Measurements from ENCODE around the gene TNIP1. TPM values are rescaled to one million over a fixed set of nuclear protein-coding genes. Genes with fewer than 3 reads are reported as not detected.

TNIP1 gene
- total and polyA plus RNA-seq, 8 donors, result 45.1 to 136 (median 104) TPM

DNA sequence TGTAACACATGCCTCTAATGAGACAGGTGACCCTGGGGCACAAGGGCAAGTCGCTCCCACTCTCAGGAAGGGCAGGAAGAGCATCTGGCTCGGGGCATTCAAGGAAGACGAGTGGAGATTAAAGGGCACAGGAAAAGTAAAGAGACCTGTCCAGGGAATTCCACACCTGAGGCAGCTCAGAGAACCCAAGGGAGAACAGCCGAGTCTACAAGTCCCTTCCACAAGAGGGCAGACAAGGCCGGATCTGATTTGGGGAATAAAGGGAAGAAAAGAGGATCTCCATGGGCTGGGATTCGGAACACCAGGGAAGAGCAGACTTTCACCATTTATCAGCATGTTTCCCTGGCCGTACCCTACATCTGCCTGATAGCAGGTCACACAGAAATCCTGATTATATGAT, 32.3 kb downstream of the TNIP1 start:
- H3K27ac ChIP-seq, result no peak overlapping the region
- H3K9me3 ChIP-seq, result no peaks in the 10 kb centered on the region
- no peak for TF ChIP-seq EP300 (IDR thresholded peaks at IDR 0.05)
- TF ChIP-seq, protein P1, sequence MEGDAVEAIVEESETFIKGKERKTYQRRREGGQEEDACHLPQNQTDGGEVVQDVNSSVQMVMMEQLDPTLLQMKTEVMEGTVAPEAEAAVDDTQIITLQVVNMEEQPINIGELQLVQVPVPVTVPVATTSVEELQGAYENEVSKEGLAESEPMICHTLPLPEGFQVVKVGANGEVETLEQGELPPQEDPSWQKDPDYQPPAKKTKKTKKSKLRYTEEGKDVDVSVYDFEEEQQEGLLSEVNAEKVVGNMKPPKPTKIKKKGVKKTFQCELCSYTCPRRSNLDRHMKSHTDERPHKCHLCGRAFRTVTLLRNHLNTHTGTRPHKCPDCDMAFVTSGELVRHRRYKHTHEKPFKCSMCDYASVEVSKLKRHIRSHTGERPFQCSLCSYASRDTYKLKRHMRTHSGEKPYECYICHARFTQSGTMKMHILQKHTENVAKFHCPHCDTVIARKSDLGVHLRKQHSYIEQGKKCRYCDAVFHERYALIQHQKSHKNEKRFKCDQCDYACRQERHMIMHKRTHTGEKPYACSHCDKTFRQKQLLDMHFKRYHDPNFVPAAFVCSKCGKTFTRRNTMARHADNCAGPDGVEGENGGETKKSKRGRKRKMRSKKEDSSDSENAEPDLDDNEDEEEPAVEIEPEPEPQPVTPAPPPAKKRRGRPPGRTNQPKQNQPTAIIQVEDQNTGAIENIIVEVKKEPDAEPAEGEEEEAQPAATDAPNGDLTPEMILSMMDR (IDR thresholded peaks at IDR 0.05), result peak in 1 of 7 experiments; percentile 6
- no peak overlapping the region for H3K4me3 ChIP-seq
- WGBS, 5 donors, result 69 to 78% (median 73%) methylated on average over 7 of the region's 7 CpGs
- H3K4me1 ChIP-seq, result peaks cover 4 to 26% (median 7%) of the 10 kb centered on the region in 4 donors
- DNase-seq, result no peak
- intact Hi-C loops (cut with DNase I; ENCODE audit: low total_unique reads), result no loop called here
- peaks cover 59 to 100% (median 92%) of the 10 kb centered on the region in 4 donors for H3K36me3 ChIP-seq
- H3K27me3 ChIP-seq, result no peaks in the 10 kb centered on the region

DNA sequence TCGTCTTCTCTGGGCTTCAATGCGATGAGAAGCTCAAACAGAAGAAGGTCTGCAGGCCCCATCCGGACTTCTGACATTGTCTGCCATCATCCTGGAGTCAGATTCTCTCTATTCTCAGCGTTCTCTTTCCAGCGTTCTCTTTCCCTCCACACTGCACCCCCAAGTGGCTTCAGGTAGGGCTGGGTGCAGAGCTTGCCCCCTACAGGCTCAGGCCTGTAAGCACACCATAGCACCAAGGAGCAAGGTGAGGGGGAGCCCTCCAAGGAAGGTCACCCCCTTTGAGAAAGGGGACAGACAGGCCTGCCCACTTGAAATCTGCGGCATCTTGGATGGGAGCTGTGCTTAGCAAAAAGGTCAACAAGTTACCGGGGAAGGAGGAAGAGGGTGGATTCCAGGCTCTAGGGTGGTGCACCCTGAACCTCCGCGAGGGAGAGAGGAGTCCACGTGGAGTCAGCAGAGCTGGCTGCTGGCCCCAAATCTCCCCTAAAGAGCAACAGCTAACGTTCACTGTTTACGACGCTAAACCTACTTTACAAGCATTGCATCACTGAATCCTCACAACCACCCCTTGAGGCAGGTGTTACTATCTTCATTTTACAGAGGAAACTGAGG, 32.9 kb downstream of the TNIP1 start:
- no peak overlapping the region for H3K27ac ChIP-seq
- intact Hi-C loops (cut with DNase I; ENCODE audit: low total_unique reads), result no loop called here
- no peaks in the 10 kb centered on the region for H3K27me3 ChIP-seq
- peak in 1 of 2 donors; percentile 48 for DNase-seq
- 70 to 76% (median 71%) methylated on average over 13 of the region's 13 CpGs for WGBS, 5 donors
- no peak for TF ChIP-seq EP300 (IDR thresholded peaks at IDR 0.05)
- TF ChIP-seq, protein P1 (IDR thresholded peaks at IDR 0.05), result peak in 5 of 7 experiments; percentile 64 to 77 (median 74)
- H3K4me1 ChIP-seq, result peaks cover 4 to 21% (median 7%) of the 10 kb centered on the region in 4 donors
- no peaks in the 10 kb centered on the region for H3K9me3 ChIP-seq
- no peak overlapping the region for H3K4me3 ChIP-seq
- peaks cover 59 to 100% (median 93%) of the 10 kb centered on the region in 4 donors for H3K36me3 ChIP-seq

DNA sequence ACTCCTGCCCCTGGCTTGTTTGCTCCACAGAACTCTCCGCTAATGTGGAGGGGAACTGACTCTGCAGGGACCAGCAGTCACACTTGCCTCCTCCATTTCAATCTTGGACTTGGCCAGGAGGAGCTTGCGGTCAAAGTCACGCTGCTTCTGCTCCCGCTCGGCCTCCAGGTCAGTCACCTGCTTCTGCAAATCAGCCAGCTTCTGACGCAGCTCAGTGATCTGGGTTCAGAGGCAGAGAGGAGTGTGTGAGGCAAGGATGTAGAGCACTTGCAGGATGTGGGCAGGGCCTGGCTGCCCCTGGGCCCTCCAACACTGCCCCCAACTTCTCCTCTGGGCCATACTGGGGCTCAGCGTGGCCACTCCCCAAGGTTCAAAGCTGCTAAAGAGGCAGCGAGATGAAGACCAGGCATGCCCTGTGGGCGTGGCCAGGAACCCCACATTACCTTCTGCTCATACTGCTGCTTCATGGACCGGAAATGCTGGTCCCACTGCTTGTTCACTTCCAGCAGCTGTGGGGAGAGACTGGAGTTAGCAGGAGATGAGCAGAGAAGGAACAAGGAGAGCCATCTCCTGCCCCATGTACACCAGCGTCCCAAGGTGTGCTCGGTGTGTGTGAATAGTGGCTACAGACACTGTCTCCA, 38.3 kb downstream of the TNIP1 start:
- H3K36me3 ChIP-seq, result peaks cover 60 to 100% (median 100%) of the 10 kb centered on the region in 4 donors
- no peak overlapping the region for H3K27ac ChIP-seq
- peaks cover 12 to 33% (median 15%) of the 10 kb centered on the region in 4 donors for H3K4me1 ChIP-seq
- TF ChIP-seq, protein P1 (IDR thresholded peaks at IDR 0.05), result no peak
- TF ChIP-seq POLR2AphosphoS5 (IDR thresholded peaks at IDR 0.05) (no peak), EP300 (IDR thresholded peaks at IDR 0.05) (no peak), POLR2A (IDR thresholded peaks at IDR 0.05) (no peak)
- WGBS, 5 donors, result 90 to 95% (median 93%) methylated on average over 12 of the region's 12 CpGs
- no peaks in the 10 kb centered on the region for H3K27me3 ChIP-seq
- DNase-seq, result no peak
- H3K9me3 ChIP-seq, result no peaks in the 10 kb centered on the region
- no peak overlapping the region for H3K4me3 ChIP-seq
- intact Hi-C loops (cut with DNase I; ENCODE audit: low total_unique reads), result no loop called here

DNA sequence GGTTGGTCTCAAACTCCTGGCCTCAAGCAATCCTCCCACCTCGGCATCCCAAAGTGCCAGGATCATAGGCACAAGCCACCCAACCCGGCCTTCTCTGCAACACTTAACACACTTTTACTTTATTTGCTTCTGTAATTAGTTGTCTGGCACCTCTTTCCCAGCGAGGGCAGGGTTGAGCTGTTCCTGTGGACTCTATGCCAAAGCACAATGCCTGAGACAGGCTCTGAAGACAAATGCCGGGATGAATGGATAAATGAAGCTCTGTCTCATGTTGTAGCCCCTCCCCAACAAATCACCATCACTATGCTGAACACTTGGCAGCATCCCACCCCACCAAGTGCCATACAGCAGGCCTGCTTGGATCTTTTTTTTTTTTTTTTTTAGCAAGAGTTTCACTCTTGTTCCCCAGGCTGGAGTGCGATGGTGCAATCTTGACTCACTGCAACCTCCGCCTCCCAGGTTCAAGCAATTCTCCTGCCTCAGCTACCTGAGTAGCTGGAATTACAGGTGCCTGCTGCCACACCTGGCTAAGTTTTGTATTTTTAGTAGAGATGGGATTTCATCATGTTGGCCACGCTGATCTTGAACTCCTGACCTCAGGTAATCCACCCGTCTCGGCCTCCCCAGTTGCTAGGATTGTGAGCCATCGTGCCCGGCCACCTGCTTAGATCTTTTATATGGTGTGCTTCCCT, 39.1 kb downstream of the TNIP1 start:
- TF ChIP-seq POLR2AphosphoS5 (IDR thresholded peaks at IDR 0.05), result no peak
- TF ChIP-seq POLR2A (IDR thresholded peaks at IDR 0.05), result no peak
- TF ChIP-seq, protein P1 (IDR thresholded peaks at IDR 0.05), result no peak
- no peak for TF ChIP-seq EP300 (IDR thresholded peaks at IDR 0.05)
- Histone ChIP-seq H3K36me3 (peaks cover 64 to 100% (median 99%) of the 10 kb centered on the region in 4 donors), H3K9me3 (no peaks in the 10 kb centered on the region), H3K27ac (no peak overlapping the region), H3K4me3 (no peak overlapping the region), H3K27me3 (no peaks in the 10 kb centered on the region), H3K4me1 (peaks cover 13 to 39% (median 16%) of the 10 kb centered on the region in 4 donors)
- 85 to 94% (median 91%) methylated on average over 11 of the region's 11 CpGs for WGBS, 5 donors
- intact Hi-C loops (cut with DNase I; ENCODE audit: low total_unique reads), result no loop called here
- no peak for DNase-seq

Data from stomach (tissue), 9 donors.